DMS114 treated with DMSO at 0.1 percent for 48 hours (cell line): Measurements from ENCODE around the gene GSTT4.
"Not testable (repeated sequence)": the region's sequence is repeated elsewhere in the genome, so short reads cannot be mapped to it uniquely, and the experiment has no call there.

Experiments
- DNase-seq: peaks from one replicate; lab custom pipeline; 2025; ENCODE audit not compliant: unreplicated experiment; lab: John Stamatoyannopoulos, UW

The GSTT4 gene

DNA sequence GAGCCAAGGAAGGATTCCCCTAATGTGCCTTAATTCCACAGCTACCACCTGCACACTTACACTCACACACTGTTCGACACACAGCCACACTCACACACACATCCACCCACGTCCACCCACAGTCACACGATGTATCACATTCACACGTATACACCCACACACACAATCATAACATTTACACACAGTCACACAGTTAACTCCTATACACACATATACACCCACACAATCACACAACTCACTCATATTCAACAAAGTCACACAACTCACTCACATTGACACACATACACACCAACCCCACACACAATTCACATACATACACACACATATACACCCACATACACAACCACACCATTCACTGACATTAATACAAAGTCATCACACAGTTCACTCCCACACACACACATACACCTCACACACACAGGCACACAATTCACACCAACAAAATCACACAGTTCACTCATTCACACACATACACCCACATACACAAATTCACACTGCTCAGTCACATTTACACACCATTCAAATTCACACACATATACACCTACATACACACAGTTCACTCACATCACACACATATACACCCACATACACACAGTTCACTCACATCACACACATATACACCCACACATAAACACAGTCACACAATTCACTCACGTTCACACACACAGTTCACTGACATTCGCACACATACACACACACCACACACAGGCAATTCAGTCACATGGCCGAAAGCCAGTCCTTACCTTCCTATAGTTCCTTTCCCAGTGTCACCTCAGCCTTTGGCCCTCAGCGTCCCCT lies 50.9 kb downstream of the GSTT4 start:
- DNase-seq, result not testable (repeated sequence)

DNA sequence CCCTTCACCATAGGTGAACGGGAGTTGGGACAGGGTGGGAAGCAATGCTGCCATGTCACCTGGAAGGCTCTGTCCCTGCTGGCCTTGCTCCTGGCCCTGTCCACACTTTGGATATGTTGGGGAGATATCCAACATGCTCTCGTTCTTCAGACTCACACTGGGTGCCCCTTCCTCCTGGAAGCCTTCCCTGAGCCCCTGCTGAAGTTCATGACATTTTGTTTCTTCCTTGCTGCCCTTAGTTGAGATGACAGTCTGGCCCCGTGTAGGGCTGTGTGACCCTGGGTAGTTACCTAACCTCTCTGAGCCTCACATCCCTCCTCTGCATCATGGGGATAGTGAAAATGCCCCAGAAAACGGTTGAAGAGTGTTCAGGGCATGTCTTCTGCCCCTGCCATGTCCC lies 51.8 kb downstream of the GSTT4 start:
- not testable (repeated sequence) for DNase-seq

DNA sequence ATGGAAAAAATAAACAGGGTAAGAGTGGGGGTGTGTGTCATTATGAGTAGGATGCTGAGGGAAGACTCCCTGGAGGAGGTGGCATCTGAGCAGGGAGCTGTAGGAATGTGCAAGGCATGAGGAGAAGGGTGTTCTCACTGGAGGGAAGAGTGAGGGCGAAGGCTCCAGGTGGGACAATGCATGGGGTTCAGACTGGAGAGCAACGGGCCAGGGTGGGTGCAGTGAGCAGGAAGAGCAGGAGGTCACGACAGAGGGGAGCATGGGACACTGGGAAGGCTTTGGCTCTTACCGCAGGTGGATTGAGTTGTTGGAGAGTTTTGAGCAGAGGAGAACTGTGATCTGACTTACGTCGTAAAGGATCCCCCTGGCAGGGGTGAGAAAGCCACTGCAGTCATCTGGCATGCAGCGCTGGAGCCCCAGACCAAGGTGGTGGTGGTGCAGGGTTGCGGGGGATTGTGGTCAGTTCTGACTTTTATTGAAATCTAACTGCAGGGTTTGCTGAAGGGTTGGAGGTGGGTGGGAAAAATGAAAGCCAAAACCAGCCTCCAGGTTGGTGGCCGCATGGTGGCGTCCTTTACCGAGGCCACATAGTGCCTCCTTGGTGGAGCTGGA lies 52.4 kb downstream of the GSTT4 start:
- DNase-seq, result not testable (repeated sequence)

DNA sequence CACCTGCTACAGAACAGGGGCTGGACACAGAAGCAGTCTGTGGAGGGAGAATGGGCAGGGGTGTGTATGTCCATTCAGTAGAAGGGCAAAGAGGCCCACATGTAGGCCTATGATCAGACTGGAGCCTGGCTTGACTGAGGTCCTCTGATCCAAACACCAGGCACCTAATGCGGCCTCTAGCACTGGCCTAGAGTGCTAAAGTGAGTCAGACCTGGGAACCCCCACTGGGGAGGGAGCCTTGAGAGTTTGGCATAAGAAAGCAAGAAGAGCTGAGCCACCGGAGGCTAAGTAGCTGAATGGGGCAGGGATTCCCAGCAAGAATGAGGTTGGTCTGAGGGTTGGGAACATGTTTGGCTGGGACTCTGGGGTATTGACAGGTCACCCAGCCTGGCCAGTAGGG lies 53.9 kb downstream of the GSTT4 start:
- DNase-seq, result not testable (repeated sequence)

DNA sequence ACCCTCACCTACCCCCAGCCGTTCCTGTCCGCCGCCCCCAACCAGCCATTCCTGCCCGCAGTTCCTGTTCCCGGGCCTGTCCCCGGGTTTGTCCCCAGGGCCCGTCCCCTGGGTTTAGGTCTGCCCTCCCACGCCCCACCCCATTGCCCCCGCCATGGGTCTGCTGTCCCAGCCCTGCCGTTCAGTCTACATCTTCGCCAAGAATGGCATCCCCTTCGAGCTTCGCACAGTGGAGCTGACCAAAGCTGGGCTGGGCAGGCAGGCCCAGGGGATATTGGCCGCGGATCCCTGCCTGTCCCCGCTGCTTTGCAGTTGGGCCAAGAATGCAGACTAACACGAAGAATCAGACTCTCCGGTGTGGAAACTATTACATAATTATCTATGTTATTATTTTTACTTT lies 55.5 kb downstream of the GSTT4 start:
- not testable (repeated sequence) for DNase-seq
